ENCODE data around the gene DBF4B. TPM values are rescaled to one million over a fixed set of nuclear protein-coding genes. Genes with fewer than 3 reads are reported as not detected.

Gene DBF4B
- total and polyA plus RNA-seq, 2 of the 13 experiments (the other 11 are each of a cell fraction or from before 2014, with no cell fraction given) = 11.7 to 13.2 TPM

DNA sequence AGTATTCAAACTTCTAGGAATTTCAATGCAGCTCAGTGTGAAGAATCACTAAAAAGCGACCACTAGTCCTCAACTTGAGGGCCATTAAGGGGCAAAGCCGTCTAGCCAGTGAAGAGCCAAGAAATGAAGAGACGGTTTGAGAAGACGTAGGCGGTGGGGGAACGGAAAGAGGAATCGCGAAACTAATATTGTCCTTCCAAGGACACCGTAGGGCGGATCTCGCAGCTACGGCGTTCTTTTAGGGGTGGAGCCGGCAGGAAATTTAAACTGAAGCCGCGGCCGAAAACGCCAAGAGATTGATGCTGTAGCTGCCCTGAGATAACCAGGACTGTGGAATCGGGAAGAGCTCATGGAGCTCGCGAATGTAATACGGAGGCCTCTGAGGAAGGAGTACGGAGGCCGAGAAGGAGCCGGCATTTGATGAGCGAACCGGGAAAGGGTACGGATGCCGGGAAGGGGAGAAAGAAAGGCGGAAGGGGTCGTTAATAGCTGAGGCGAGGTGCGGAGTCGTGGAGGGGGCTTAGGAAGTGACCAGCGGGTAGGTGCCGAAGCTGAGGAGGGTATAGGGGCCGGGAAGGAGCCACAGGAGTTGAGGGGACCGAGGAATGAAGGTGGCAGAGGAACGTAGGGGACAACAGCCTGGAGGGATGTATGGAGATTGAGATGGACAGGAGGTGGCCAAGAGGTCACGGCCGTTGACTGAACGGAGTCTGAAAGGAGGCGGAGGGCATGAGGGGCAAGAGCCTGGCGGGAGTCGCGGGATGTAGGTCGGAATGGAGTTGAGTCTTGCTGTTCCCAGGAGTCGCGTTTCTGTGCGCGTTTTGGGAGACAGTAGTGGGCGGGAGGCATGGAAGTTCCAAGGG lies at the start of gene DBF4B (continued):
- TF ChIP-seq SMAD3 (CRISPR knock-in tag; IDR thresholded peaks at IDR 0.05) (peak; percentile 92), ESRRA (CRISPR knock-in tag; IDR thresholded peaks at IDR 0.05; ENCODE audit: low read depth) (peak; percentile 70; the same call in 1 of the 2 replicates), GATAD2A (CRISPR knock-in tag; IDR thresholded peaks at IDR 0.05) (peak; percentile 69), NFYC (CRISPR knock-in tag; IDR thresholded peaks at IDR 0.05) (no peak; the same call in 1 of the 2 replicates), ZNF629 (CRISPR knock-in tag; conservative IDR thresholded peaks at IDR 0.05) (no peak), ZC3H4 (CRISPR knock-in tag; IDR thresholded peaks at IDR 0.05; ENCODE audit: borderline replicate concordance) (no peak), ZNF564 (CRISPR knock-in tag; IDR thresholded peaks at IDR 0.05) (no peak), ZMYM3 (CRISPR knock-in tag; IDR thresholded peaks at IDR 0.05) (peak; percentile 67), ATF7-NPFF (CRISPR knock-in tag; IDR thresholded peaks at IDR 0.05; ENCODE audit: low read depth) (peak; percentile 96), SRY (CRISPR knock-in tag; IDR thresholded peaks at IDR 0.05) (0 out of 2 replicates have a peak, but pooled peaks have one; percentile 23), PTBP1 (IDR thresholded peaks at IDR 0.05; ENCODE audit: low read depth, low read length, poor library complexity, severe bottlenecking) (peak; percentile 62), ZNF282 (IDR thresholded peaks at IDR 0.05; ENCODE audit: partially characterized antibody) (no peak), POGZ (CRISPR knock-in tag; IDR thresholded peaks at IDR 0.05) (peak; percentile 88), TBX3 (IDR thresholded peaks at IDR 0.05; ENCODE audit: borderline replicate concordance) (0 out of 2 replicates have a peak, but pooled peaks have one; percentile 8), NCOA5 (CRISPR knock-in tag; IDR thresholded peaks at IDR 0.05) (no peak)
- TF ChIP-seq, protein P1, sequence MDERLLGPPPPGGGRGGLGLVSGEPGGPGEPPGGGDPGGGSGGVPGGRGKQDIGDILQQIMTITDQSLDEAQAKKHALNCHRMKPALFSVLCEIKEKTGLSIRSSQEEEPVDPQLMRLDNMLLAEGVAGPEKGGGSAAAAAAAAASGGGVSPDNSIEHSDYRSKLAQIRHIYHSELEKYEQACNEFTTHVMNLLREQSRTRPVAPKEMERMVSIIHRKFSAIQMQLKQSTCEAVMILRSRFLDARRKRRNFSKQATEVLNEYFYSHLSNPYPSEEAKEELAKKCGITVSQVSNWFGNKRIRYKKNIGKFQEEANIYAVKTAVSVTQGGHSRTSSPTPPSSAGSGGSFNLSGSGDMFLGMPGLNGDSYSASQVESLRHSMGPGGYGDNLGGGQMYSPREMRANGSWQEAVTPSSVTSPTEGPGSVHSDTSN (CRISPR knock-in tag; IDR thresholded peaks at IDR 0.05) = no peak; the same call in 1 of the 2 replicates
- TF ChIP-seq, protein P2, sequence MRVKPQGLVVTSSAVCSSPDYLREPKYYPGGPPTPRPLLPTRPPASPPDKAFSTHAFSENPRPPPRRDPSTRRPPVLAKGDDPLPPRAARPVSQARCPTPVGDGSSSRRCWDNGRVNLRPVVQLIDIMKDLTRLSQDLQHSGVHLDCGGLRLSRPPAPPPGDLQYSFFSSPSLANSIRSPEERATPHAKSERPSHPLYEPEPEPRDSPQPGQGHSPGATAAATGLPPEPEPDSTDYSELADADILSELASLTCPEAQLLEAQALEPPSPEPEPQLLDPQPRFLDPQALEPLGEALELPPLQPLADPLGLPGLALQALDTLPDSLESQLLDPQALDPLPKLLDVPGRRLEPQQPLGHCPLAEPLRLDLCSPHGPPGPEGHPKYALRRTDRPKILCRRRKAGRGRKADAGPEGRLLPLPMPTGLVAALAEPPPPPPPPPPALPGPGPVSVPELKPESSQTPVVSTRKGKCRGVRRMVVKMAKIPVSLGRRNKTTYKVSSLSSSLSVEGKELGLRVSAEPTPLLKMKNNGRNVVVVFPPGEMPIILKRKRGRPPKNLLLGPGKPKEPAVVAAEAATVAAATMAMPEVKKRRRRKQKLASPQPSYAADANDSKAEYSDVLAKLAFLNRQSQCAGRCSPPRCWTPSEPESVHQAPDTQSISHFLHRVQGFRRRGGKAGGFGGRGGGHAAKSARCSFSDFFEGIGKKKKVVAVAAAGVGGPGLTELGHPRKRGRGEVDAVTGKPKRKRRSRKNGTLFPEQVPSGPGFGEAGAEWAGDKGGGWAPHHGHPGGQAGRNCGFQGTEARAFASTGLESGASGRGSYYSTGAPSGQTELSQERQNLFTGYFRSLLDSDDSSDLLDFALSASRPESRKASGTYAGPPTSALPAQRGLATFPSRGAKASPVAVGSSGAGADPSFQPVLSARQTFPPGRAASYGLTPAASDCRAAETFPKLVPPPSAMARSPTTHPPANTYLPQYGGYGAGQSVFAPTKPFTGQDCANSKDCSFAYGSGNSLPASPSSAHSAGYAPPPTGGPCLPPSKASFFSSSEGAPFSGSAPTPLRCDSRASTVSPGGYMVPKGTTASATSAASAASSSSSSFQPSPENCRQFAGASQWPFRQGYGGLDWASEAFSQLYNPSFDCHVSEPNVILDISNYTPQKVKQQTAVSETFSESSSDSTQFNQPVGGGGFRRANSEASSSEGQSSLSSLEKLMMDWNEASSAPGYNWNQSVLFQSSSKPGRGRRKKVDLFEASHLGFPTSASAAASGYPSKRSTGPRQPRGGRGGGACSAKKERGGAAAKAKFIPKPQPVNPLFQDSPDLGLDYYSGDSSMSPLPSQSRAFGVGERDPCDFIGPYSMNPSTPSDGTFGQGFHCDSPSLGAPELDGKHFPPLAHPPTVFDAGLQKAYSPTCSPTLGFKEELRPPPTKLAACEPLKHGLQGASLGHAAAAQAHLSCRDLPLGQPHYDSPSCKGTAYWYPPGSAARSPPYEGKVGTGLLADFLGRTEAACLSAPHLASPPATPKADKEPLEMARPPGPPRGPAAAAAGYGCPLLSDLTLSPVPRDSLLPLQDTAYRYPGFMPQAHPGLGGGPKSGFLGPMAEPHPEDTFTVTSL (CRISPR knock-in tag; IDR thresholded peaks at IDR 0.05; ENCODE audit: borderline replicate concordance) = 0 out of 2 replicates have a peak, but pooled peaks have one; percentile 7
- TF ChIP-seq, protein P3, sequence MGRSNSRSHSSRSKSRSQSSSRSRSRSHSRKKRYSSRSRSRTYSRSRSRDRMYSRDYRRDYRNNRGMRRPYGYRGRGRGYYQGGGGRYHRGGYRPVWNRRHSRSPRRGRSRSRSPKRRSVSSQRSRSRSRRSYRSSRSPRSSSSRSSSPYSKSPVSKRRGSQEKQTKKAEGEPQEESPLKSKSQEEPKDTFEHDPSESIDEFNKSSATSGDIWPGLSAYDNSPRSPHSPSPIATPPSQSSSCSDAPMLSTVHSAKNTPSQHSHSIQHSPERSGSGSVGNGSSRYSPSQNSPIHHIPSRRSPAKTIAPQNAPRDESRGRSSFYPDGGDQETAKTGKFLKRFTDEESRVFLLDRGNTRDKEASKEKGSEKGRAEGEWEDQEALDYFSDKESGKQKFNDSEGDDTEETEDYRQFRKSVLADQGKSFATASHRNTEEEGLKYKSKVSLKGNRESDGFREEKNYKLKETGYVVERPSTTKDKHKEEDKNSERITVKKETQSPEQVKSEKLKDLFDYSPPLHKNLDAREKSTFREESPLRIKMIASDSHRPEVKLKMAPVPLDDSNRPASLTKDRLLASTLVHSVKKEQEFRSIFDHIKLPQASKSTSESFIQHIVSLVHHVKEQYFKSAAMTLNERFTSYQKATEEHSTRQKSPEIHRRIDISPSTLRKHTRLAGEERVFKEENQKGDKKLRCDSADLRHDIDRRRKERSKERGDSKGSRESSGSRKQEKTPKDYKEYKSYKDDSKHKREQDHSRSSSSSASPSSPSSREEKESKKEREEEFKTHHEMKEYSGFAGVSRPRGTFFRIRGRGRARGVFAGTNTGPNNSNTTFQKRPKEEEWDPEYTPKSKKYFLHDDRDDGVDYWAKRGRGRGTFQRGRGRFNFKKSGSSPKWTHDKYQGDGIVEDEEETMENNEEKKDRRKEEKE (IDR thresholded peaks at IDR 0.05) = no peak
- TF ChIP-seq, protein P4, sequence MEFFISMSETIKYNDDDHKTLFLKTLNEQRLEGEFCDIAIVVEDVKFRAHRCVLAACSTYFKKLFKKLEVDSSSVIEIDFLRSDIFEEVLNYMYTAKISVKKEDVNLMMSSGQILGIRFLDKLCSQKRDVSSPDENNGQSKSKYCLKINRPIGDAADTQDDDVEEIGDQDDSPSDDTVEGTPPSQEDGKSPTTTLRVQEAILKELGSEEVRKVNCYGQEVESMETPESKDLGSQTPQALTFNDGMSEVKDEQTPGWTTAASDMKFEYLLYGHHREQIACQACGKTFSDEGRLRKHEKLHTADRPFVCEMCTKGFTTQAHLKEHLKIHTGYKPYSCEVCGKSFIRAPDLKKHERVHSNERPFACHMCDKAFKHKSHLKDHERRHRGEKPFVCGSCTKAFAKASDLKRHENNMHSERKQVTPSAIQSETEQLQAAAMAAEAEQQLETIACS (CRISPR knock-in tag; IDR thresholded peaks at IDR 0.05) = no peak

Data from HepG2 (cell line).